GM23338 (cell line): ENCODE results near the gene RTF1. TPM values are rescaled to one million over a fixed set of nuclear protein-coding genes. Genes with fewer than 3 reads are reported as not detected.

Source experiments
- ATAC-seq: fragments of 200-7000 bp; cut with Tn5 transposase; 3 replicates; pipeline ENCODE4 v1.9.1; 2020
- DNase-seq: peaks from one replicate; pipeline ENCODE4 v3.0.0-alpha.2; 2015; ENCODE audit warnings: low spot score
- H2AFZ ChIP-seq: fragments of 200-600 bp; sonication (generic); 2 replicates; pipeline ENCODE4 v1.8.0; 2016; ENCODE audit warnings: antibody characterized with exemption, mild to moderate bottlenecking, moderate library complexity
- H3F3A ChIP-seq: fragments of 200-600 bp; sonication (generic); replicated peaks from 2 replicates; pipeline ENCODE4 v1.8.0; 2017; ENCODE audit warnings: antibody characterized with exemption, mixed run types, low read depth
- H3K27ac ChIP-seq: fragments of 200-600 bp; sonication (generic); 2 replicates; pipeline ENCODE4 v1.6.1; 2016; ENCODE audit warnings: low read depth
- H3K27me3 ChIP-seq: fragments of 200-600 bp; sonication (generic); 2 replicates; pipeline ENCODE4 v1.8.0; 2016; ENCODE audit warnings: mild to moderate bottlenecking, mixed run types, moderate library complexity; ENCODE audit not compliant: insufficient read depth
- H3K36me3 ChIP-seq: fragments of 200-600 bp; sonication (generic); 2 replicates; pipeline ENCODE4 v1.8.0; 2016; ENCODE audit warnings: mild to moderate bottlenecking; ENCODE audit not compliant: insufficient read depth
- H3K4me1 ChIP-seq: fragments of 200-600 bp; sonication (generic); 2 replicates; pipeline ENCODE4 v1.8.0; 2016; ENCODE audit warnings: mild to moderate bottlenecking, moderate library complexity; ENCODE audit not compliant: insufficient read depth
- H3K4me2 ChIP-seq: fragments of 200-600 bp; sonication (generic); 2 replicates; pipeline ENCODE4 v1.7.1; 2017; ENCODE audit warnings: mixed run types
- H3K4me3 ChIP-seq: fragments of 200-600 bp; sonication (generic); 2 replicates; pipeline ENCODE4 v1.6.1; 2016; ENCODE audit warnings: mixed run types
- H3K79me2 ChIP-seq: fragments of 200-600 bp; sonication (generic); replicated peaks from 2 replicates; pipeline ENCODE4 v1.8.0; 2017; ENCODE audit warnings: mild to moderate bottlenecking; ENCODE audit not compliant: insufficient read depth
- H3K9me2 ChIP-seq: fragments of 200-600 bp; sonication (generic); 2 replicates; pipeline ENCODE4 v1.8.0; 2017; ENCODE audit not compliant: insufficient read depth
- H4K20me1 ChIP-seq: fragments of 200-600 bp; sonication (generic); replicated peaks from 2 replicates; pipeline ENCODE4 v1.8.0; 2017; ENCODE audit warnings: mild to moderate bottlenecking; ENCODE audit not compliant: insufficient read depth
- H3K27ac Mint-ChIP-seq: 2 replicates; pipeline ENCODE4 v1.8.0; 2020; ENCODE audit warnings: inconsistent platforms, mild to moderate bottlenecking, moderate library complexity, mixed read lengths
- H3K27me3 Mint-ChIP-seq: 3 replicates; pipeline ENCODE4 v1.8.0; 2022; ENCODE audit warnings: low read depth, mild to moderate bottlenecking, moderate library complexity, mixed read lengths, inconsistent platforms; ENCODE audit not compliant: insufficient read depth, poor library complexity
- H3K36me3 Mint-ChIP-seq: 3 replicates; pipeline ENCODE4 v1.8.0; 2021; ENCODE audit warnings: low read depth, mild to moderate bottlenecking, inconsistent platforms, moderate library complexity, mixed read lengths
- H3K4me1 Mint-ChIP-seq: 3 replicates; pipeline ENCODE4 v1.8.0; 2020; ENCODE audit warnings: mild to moderate bottlenecking, inconsistent platforms, mixed read lengths
- H3K4me3 Mint-ChIP-seq: 3 replicates; pipeline ENCODE4 v1.8.0; 2021; ENCODE audit warnings: moderate library complexity, mild to moderate bottlenecking, inconsistent platforms, mixed read lengths
- H3K9me3 Mint-ChIP-seq: 3 replicates; pipeline ENCODE4 v1.8.0; 2020; ENCODE audit warnings: moderate library complexity, mild to moderate bottlenecking, inconsistent platforms, mixed read lengths
- CREB1 ChIP-seq: fragments of 250-450 bp; sonication (Bioruptor Pico); IDR thresholded peaks from 2 replicates; pipeline ENCODE4 v1.5.0; 2020; ENCODE audit warnings: low read depth, mild to moderate bottlenecking, moderate library complexity
- EZH2 ChIP-seq: fragments of 200-600 bp; sonication (generic); IDR thresholded peaks from one replicate; pipeline ENCODE4 v1.8.0; 2017; ENCODE audit warnings: antibody characterized with exemption, mild to moderate bottlenecking, low read depth; ENCODE audit not compliant: unreplicated experiment
- EZH2phosphoT487 ChIP-seq: fragments of 200-600 bp; sonication (generic); IDR thresholded peaks from one replicate; pipeline ENCODE4 v1.8.1; 2018; ENCODE audit warnings: antibody characterized with exemption; ENCODE audit not compliant: unreplicated experiment
- JUNB ChIP-seq: IDR thresholded peaks from one replicate; pipeline ENCODE4 v1.6.1; 2016; ENCODE audit warnings: antibody characterized with exemption; ENCODE audit not compliant: unreplicated experiment
- NANOG ChIP-seq: IDR thresholded peaks from 2 replicates; pipeline ENCODE4 v1.6.1; 2016; ENCODE audit warnings: antibody characterized with exemption, borderline replicate concordance
- POLR2AphosphoS5 ChIP-seq: IDR thresholded peaks from 2 replicates; pipeline ENCODE4 v1.6.1; 2016; ENCODE audit warnings: antibody characterized with exemption, low read depth
- STAT1 ChIP-seq: IDR thresholded peaks from one replicate; pipeline ENCODE4 v1.6.1; 2016; ENCODE audit warnings: antibody characterized with exemption; ENCODE audit not compliant: unreplicated experiment
- ZNF114 ChIP-seq: fragments of 250-450 bp; sonication (Bioruptor Pico); IDR thresholded peaks from 2 replicates; pipeline ENCODE4 v1.5.0; 2020; ENCODE audit warnings: mild to moderate bottlenecking, moderate library complexity
- ZNF331 ChIP-seq: fragments of 250-450 bp; sonication (Bioruptor Pico); IDR thresholded peaks from 2 replicates; pipeline ENCODE4 v1.5.0; 2020; ENCODE audit warnings: low read depth, mild to moderate bottlenecking, moderate library complexity
- polyA plus RNA-seq: library from polyadenylated mRNA; unstranded; fragments of >200 nt; fragmentation: Nextera tagmentation; extraction: Ambion mirVana; gene quantifications from 2 replicates; pipeline ENCODE4 v1.2.1, GENCODE V29; 2016
- total RNA-seq: library from RNA; depleted of rRNA; stranded (reverse); fragments of >200 nt; shearing (Covaris generic); gene quantifications from 2 replicates; pipeline ENCODE4 v1.2.3, GENCODE V29; 2014
- TF ChIP-seq, protein P1 (sequence below): IDR thresholded peaks from one replicate; pipeline ENCODE4 v1.6.1; 2018; ENCODE audit warnings: antibody characterized with exemption; ENCODE audit not compliant: unreplicated experiment
- TF ChIP-seq, protein P2 (sequence below): IDR thresholded peaks from 2 replicates; pipeline ENCODE4 v1.6.1; 2016; ENCODE audit warnings: antibody characterized with exemption
- TF ChIP-seq, protein P3 (sequence below), 2 experiments: fragments of 200-600 bp in 1 of 2; sonication (generic) in 1 of 2; conservative IDR thresholded peaks; 2 replicates each; pipeline versions ENCODE4 v1.5.1 to v1.6.1; 2016 to 2017; ENCODE audit warnings: antibody characterized with exemption in 2 of 2, low read depth in 2 of 2, mild to moderate bottlenecking in 2 of 2, moderate library complexity in 1 of 2
- TF ChIP-seq, protein P4 (sequence below): fragments of 250-450 bp; sonication (Bioruptor Pico); IDR thresholded peaks from 2 replicates; pipeline ENCODE4 v1.5.0; 2020; ENCODE audit warnings: mild to moderate bottlenecking, moderate library complexity

Gene RTF1
- total and polyA plus RNA-seq, 2 experiments from 2014 or later = 38.1 to 298 TPM

DNA sequence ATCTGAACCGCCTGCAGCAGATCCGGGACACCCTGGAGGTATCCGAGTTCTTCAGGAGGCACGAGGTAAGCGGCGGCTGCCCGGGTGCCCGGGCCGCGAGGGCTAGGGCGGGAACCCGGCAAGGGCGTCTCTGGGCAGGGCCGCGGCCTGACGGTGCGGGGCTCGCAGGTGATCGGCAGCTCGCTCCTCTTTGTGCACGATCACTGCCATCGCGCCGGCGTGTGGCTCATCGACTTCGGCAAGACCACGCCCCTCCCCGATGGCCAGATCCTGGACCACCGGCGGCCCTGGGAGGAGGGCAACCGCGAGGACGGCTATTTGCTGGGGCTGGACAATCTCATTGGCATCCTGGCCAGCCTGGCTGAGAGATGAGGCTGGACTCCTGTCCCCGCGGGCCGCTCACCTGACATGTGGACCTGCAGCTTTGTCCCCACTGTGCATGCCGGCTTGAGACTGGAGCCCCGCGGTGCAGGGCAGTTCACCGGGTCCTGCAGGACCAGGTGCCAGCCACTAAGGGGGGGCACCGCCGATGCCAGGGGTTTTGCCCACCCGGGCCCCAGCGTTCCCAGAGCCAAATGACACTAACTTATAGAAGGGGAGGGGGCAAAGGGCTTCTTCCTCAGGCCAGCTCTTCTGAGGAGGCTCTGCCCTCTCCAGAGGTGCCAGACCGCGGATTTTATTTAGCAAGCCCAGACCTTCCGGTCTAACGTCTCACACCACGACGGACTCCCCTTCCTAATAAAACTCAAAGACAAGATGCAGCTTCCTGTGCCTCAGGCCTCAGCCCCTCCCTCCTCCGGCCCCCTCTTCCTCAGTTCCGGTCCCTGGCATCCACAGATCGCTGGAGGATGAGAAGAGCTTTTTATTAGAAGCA, 86.1 kb downstream of the RTF1 start:
- no peaks in the 10 kb centered on the region for H3K9me2 ChIP-seq
- no peaks in the 10 kb centered on the region for H3K36me3 ChIP-seq
- peaks cover 99% of the 10 kb centered on the region for H3K27me3 ChIP-seq
- H3K4me3 Mint-ChIP-seq = peak overlapping the region; percentile 58
- H3K4me3 ChIP-seq = peak overlapping the region; percentile 63
- peaks cover 13% of the 10 kb centered on the region for H3K4me1 ChIP-seq
- H3K36me3 Mint-ChIP-seq = no peaks in the 10 kb centered on the region
- no peaks in the 10 kb centered on the region; the same call in 2 of the 3 replicates for H3K9me3 Mint-ChIP-seq
- H3K27me3 Mint-ChIP-seq = peaks cover 92% of the 10 kb centered on the region
- H3F3A ChIP-seq = peaks cover 11% of the 10 kb centered on the region; the same call in 1 of the 2 replicates
- H2AFZ ChIP-seq = peak overlapping the region; percentile 87
- peak overlapping the region; percentile 90 for H3K4me2 ChIP-seq
- H3K27ac ChIP-seq = no peak overlapping the region
- peak; percentile 75 for DNase-seq
- peaks cover 13% of the 10 kb centered on the region; the same call in 2 of the 3 replicates for H3K4me1 Mint-ChIP-seq
- no peak overlapping the region for H3K27ac Mint-ChIP-seq
- no peaks in the 10 kb centered on the region for H3K79me2 ChIP-seq
- TF ChIP-seq EZH2phosphoT487 = no peak
- no peak for TF ChIP-seq POLR2AphosphoS5
- TF ChIP-seq, protein P1, sequence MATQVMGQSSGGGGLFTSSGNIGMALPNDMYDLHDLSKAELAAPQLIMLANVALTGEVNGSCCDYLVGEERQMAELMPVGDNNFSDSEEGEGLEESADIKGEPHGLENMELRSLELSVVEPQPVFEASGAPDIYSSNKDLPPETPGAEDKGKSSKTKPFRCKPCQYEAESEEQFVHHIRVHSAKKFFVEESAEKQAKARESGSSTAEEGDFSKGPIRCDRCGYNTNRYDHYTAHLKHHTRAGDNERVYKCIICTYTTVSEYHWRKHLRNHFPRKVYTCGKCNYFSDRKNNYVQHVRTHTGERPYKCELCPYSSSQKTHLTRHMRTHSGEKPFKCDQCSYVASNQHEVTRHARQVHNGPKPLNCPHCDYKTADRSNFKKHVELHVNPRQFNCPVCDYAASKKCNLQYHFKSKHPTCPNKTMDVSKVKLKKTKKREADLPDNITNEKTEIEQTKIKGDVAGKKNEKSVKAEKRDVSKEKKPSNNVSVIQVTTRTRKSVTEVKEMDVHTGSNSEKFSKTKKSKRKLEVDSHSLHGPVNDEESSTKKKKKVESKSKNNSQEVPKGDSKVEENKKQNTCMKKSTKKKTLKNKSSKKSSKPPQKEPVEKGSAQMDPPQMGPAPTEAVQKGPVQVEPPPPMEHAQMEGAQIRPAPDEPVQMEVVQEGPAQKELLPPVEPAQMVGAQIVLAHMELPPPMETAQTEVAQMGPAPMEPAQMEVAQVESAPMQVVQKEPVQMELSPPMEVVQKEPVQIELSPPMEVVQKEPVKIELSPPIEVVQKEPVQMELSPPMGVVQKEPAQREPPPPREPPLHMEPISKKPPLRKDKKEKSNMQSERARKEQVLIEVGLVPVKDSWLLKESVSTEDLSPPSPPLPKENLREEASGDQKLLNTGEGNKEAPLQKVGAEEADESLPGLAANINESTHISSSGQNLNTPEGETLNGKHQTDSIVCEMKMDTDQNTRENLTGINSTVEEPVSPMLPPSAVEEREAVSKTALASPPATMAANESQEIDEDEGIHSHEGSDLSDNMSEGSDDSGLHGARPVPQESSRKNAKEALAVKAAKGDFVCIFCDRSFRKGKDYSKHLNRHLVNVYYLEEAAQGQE = no peak
- TF ChIP-seq STAT1 = no peak
- TF ChIP-seq, protein P2, sequence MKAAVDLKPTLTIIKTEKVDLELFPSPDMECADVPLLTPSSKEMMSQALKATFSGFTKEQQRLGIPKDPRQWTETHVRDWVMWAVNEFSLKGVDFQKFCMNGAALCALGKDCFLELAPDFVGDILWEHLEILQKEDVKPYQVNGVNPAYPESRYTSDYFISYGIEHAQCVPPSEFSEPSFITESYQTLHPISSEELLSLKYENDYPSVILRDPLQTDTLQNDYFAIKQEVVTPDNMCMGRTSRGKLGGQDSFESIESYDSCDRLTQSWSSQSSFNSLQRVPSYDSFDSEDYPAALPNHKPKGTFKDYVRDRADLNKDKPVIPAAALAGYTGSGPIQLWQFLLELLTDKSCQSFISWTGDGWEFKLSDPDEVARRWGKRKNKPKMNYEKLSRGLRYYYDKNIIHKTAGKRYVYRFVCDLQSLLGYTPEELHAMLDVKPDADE = no peak
- TF ChIP-seq, protein P3, sequence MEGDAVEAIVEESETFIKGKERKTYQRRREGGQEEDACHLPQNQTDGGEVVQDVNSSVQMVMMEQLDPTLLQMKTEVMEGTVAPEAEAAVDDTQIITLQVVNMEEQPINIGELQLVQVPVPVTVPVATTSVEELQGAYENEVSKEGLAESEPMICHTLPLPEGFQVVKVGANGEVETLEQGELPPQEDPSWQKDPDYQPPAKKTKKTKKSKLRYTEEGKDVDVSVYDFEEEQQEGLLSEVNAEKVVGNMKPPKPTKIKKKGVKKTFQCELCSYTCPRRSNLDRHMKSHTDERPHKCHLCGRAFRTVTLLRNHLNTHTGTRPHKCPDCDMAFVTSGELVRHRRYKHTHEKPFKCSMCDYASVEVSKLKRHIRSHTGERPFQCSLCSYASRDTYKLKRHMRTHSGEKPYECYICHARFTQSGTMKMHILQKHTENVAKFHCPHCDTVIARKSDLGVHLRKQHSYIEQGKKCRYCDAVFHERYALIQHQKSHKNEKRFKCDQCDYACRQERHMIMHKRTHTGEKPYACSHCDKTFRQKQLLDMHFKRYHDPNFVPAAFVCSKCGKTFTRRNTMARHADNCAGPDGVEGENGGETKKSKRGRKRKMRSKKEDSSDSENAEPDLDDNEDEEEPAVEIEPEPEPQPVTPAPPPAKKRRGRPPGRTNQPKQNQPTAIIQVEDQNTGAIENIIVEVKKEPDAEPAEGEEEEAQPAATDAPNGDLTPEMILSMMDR (conservative IDR thresholded peaks at IDR 0.05; ENCODE audit: low read depth in 2 of 2) = no peak
- TF ChIP-seq EZH2 = no peak
- TF ChIP-seq, protein P4, sequence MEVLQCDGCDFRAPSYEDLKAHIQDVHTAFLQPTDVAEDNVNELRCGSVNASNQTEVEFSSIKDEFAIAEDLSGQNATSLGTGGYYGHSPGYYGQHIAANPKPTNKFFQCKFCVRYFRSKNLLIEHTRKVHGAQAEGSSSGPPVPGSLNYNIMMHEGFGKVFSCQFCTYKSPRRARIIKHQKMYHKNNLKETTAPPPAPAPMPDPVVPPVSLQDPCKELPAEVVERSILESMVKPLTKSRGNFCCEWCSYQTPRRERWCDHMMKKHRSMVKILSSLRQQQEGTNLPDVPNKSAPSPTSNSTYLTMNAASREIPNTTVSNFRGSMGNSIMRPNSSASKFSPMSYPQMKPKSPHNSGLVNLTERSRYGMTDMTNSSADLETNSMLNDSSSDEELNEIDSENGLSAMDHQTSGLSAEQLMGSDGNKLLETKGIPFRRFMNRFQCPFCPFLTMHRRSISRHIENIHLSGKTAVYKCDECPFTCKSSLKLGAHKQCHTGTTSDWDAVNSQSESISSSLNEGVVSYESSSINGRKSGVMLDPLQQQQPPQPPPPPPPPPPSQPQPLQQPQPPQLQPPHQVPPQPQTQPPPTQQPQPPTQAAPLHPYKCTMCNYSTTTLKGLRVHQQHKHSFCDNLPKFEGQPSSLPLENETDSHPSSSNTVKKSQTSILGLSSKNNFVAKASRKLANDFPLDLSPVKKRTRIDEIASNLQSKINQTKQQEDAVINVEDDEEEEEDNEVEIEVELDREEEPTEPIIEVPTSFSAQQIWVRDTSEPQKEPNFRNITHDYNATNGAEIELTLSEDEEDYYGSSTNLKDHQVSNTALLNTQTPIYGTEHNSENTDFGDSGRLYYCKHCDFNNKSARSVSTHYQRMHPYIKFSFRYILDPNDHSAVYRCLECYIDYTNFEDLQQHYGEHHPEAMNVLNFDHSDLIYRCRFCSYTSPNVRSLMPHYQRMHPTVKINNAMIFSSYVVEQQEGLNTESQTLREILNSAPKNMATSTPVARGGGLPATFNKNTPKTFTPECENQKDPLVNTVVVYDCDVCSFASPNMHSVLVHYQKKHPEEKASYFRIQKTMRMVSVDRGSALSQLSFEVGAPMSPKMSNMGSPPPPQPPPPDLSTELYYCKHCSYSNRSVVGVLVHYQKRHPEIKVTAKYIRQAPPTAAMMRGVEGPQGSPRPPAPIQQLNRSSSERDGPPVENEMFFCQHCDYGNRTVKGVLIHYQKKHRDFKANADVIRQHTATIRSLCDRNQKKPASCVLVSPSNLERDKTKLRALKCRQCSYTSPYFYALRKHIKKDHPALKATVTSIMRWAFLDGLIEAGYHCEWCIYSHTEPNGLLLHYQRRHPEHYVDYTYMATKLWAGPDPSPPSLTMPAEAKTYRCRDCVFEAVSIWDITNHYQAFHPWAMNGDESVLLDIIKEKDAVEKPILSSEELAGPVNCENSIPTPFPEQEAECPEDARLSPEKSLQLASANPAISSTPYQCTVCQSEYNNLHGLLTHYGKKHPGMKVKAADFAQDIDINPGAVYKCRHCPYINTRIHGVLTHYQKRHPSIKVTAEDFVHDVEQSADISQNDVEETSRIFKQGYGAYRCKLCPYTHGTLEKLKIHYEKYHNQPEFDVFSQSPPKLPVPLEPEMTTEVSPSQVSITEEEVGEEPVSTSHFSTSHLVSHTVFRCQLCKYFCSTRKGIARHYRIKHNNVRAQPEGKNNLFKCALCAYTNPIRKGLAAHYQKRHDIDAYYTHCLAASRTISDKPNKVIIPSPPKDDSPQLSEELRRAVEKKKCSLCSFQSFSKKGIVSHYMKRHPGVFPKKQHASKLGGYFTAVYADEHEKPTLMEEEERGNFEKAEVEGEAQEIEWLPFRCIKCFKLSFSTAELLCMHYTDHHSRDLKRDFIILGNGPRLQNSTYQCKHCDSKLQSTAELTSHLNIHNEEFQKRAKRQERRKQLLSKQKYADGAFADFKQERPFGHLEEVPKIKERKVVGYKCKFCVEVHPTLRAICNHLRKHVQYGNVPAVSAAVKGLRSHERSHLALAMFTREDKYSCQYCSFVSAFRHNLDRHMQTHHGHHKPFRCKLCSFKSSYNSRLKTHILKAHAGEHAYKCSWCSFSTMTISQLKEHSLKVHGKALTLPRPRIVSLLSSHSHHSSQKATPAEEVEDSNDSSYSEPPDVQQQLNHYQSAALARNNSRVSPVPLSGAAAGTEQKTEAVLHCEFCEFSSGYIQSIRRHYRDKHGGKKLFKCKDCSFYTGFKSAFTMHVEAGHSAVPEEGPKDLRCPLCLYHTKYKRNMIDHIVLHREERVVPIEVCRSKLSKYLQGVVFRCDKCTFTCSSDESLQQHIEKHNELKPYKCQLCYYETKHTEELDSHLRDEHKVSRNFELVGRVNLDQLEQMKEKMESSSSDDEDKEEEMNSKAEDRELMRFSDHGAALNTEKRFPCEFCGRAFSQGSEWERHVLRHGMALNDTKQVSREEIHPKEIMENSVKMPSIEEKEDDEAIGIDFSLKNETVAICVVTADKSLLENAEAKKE (CRISPR knock-in tag) = no peak
- TF ChIP-seq CREB1 (CRISPR knock-in tag) = no peak
- TF ChIP-seq NANOG = no peak
- no peak for TF ChIP-seq ZNF114 (CRISPR knock-in tag)
- no peak for TF ChIP-seq ZNF331 (CRISPR knock-in tag)
- no peak for TF ChIP-seq JUNB
- peaks cover 12% of the 10 kb centered on the region; the same call in 1 of the 2 replicates for H4K20me1 ChIP-seq
- peak; percentile 64 for ATAC-seq
